ENCODE data around the gene ETV4. TPM values are rescaled to one million over a fixed set of nuclear protein-coding genes. Genes with fewer than 3 reads are reported as not detected.

Gene ETV4
- total and polyA plus RNA-seq, 5 donors from 2014 or later: not detected

- H3K27me3 Mint-ChIP-seq: peaks cover 21% of the 10 kb centered on the region
- ATAC-seq (ENCODE audit: low read depth in 2 of 2): no peak
- H3K36me3 ChIP-seq (ENCODE audit: control insufficient read depth, insufficient read depth, low read length): no peaks in the 10 kb centered on the region
- H3K4me1 ChIP-seq (ENCODE audit: control insufficient read depth, insufficient read depth, low read length, poor library complexity, severe bottlenecking): no peaks in the 10 kb centered on the region
- H3K4me3 ChIP-seq (ENCODE audit: low read depth, low read length): no peak overlapping the region
- no peaks in the 10 kb centered on the region for H3K27me3 ChIP-seq (ENCODE audit: control insufficient read depth, insufficient read depth, low read length)
- H3K36me3 Mint-ChIP-seq: peaks cover 7% of the 10 kb centered on the region
- H3K9me3 ChIP-seq (ENCODE audit: control insufficient read depth in 2 of 2, low read length in 2 of 2): no peaks in the 10 kb centered on the region
- H3K27ac ChIP-seq (ENCODE audit: insufficient read depth, low read length, poor library complexity, severe bottlenecking): no peak overlapping the region
- no peaks in the 10 kb centered on the region for H3K9me3 Mint-ChIP-seq
- H3K27ac Mint-ChIP-seq: no peak overlapping the region
- H3K4me3 Mint-ChIP-seq: no peak overlapping the region
- no peak for DNase-seq
- H3K4me1 Mint-ChIP-seq: peaks cover 0 to 12% (median 0%) of the 10 kb centered on the region in 4 donors
Observed at GRCh38 chr17:43556292-43556691, 10.2 kb upstream of the ETV4 start.

GRCh38 chr17:43554857-43555256 lies 8.7 kb upstream of the ETV4 start:
- peaks cover 29% of the 10 kb centered on the region for H3K27me3 Mint-ChIP-seq

GRCh38 chr17:43553573-43553972 lies 7.4 kb upstream of the ETV4 start:
- Histone ChIP-seq H3K27ac (ENCODE audit: insufficient read depth, low read length, poor library complexity, severe bottlenecking) (no peak overlapping the region), H3K9me3 (ENCODE audit: control insufficient read depth in 2 of 2, low read length in 2 of 2) (no peaks in the 10 kb centered on the region), H3K27me3 (ENCODE audit: control insufficient read depth, insufficient read depth, low read length) (peaks cover 8% of the 10 kb centered on the region), H3K36me3 (ENCODE audit: control insufficient read depth, insufficient read depth, low read length) (no peaks in the 10 kb centered on the region), H3K4me3 (ENCODE audit: low read depth, low read length) (no peak overlapping the region), H3K4me1 (ENCODE audit: control insufficient read depth, insufficient read depth, low read length, poor library complexity, severe bottlenecking) (no peaks in the 10 kb centered on the region)
- Mint-ChIP-seq H3K27ac (no peak overlapping the region), H3K36me3 (peaks cover 7% of the 10 kb centered on the region), H3K27me3 (peaks cover 24% of the 10 kb centered on the region), H3K4me1 (no peaks in the 10 kb centered on the region), H3K9me3 (no peaks in the 10 kb centered on the region), H3K4me3 (no peak overlapping the region)
- no peak for DNase-seq
- no peak for ATAC-seq (ENCODE audit: low read depth in 2 of 2)

More at GRCh38 chr17:43554857-43555256, 8.7 kb upstream of the ETV4 start:
- ATAC-seq (ENCODE audit: low read depth in 2 of 2): no peak
- Mint-ChIP-seq H3K27ac (no peak overlapping the region), H3K9me3 (no peaks in the 10 kb centered on the region), H3K36me3 (peaks cover 7% of the 10 kb centered on the region), H3K4me3 (no peak overlapping the region), H3K4me1 (peaks cover 0 to 7% (median 0%) of the 10 kb centered on the region in 4 donors)
- Histone ChIP-seq H3K27me3 (ENCODE audit: control insufficient read depth, insufficient read depth, low read length) (no peaks in the 10 kb centered on the region), H3K27ac (ENCODE audit: insufficient read depth, low read length, poor library complexity, severe bottlenecking) (no peak overlapping the region), H3K9me3 (ENCODE audit: control insufficient read depth in 2 of 2, low read length in 2 of 2) (no peaks in the 10 kb centered on the region), H3K36me3 (ENCODE audit: control insufficient read depth, insufficient read depth, low read length) (no peaks in the 10 kb centered on the region), H3K4me1 (ENCODE audit: control insufficient read depth, insufficient read depth, low read length, poor library complexity, severe bottlenecking) (no peaks in the 10 kb centered on the region), H3K4me3 (ENCODE audit: low read depth, low read length) (no peak overlapping the region)
- DNase-seq: no peak

- no peak overlapping the region for H3K4me3 ChIP-seq (ENCODE audit: low read depth, low read length)
- no peak overlapping the region for H3K27ac ChIP-seq (ENCODE audit: insufficient read depth, low read length, poor library complexity, severe bottlenecking)
- Mint-ChIP-seq H3K27me3 (peaks cover 32% of the 10 kb centered on the region), H3K9me3 (no peaks in the 10 kb centered on the region), H3K4me3 (no peak overlapping the region), H3K4me1 (peaks cover 3 to 8% (median 5%) of the 10 kb centered on the region in 4 donors), H3K36me3 (peaks cover 7% of the 10 kb centered on the region), H3K27ac (no peak overlapping the region)
- peaks cover 2% of the 10 kb centered on the region for H3K4me1 ChIP-seq (ENCODE audit: control insufficient read depth, insufficient read depth, low read length, poor library complexity, severe bottlenecking)
- H3K27me3 ChIP-seq (ENCODE audit: control insufficient read depth, insufficient read depth, low read length): peaks cover 14% of the 10 kb centered on the region
- no peaks in the 10 kb centered on the region for H3K36me3 ChIP-seq (ENCODE audit: control insufficient read depth, insufficient read depth, low read length)
- DNase-seq: no peak
- no peaks in the 10 kb centered on the region for H3K9me3 ChIP-seq (ENCODE audit: control insufficient read depth in 2 of 2, low read length in 2 of 2)
- ATAC-seq (ENCODE audit: low read depth in 2 of 2): no peak
Observed at GRCh38 chr17:43552229-43552837, 6.2 kb upstream of the ETV4 start.

GRCh38 chr17:43550754-43551153 lies 4.6 kb upstream of the ETV4 start:
- H3K4me1 ChIP-seq (ENCODE audit: control insufficient read depth, insufficient read depth, low read length, poor library complexity, severe bottlenecking): peaks cover 18% of the 10 kb centered on the region
- no peaks in the 10 kb centered on the region for H3K9me3 Mint-ChIP-seq

GRCh38 chr17:43549496-43549895 lies 3.4 kb upstream of the ETV4 start:
- Mint-ChIP-seq H3K27ac (peak overlapping the region in 1 of 3 donors; percentile 26), H3K27me3 (peaks cover 41% of the 10 kb centered on the region), H3K9me3 (peaks cover 0 to 1% (median 0%) of the 10 kb centered on the region in 7 donors), H3K36me3 (no peaks in the 10 kb centered on the region), H3K4me3 (peak overlapping the region in 2 of 4 donors; percentile 29 to 70), H3K4me1 (peaks cover 11 to 26% (median 17%) of the 10 kb centered on the region in 4 donors)
- no peak for ATAC-seq (ENCODE audit: low read depth in 2 of 2)
- H3K27me3 ChIP-seq (ENCODE audit: control insufficient read depth, insufficient read depth, low read length): peaks cover 21% of the 10 kb centered on the region
- no peak for DNase-seq
- H3K4me3 ChIP-seq (ENCODE audit: low read depth, low read length): no peak overlapping the region
- H3K27ac ChIP-seq (ENCODE audit: insufficient read depth, low read length, poor library complexity, severe bottlenecking): no peak overlapping the region
- H3K4me1 ChIP-seq (ENCODE audit: control insufficient read depth, insufficient read depth, low read length, poor library complexity, severe bottlenecking): peaks cover 26% of the 10 kb centered on the region
- H3K36me3 ChIP-seq (ENCODE audit: control insufficient read depth, insufficient read depth, low read length): no peaks in the 10 kb centered on the region
- H3K9me3 ChIP-seq (ENCODE audit: control insufficient read depth in 2 of 2, low read length in 2 of 2): no peaks in the 10 kb centered on the region

More at GRCh38 chr17:43550754-43551153, 4.6 kb upstream of the ETV4 start:
- no peaks in the 10 kb centered on the region for H3K36me3 ChIP-seq (ENCODE audit: control insufficient read depth, insufficient read depth, low read length)
- ATAC-seq (ENCODE audit: low read depth in 2 of 2) (no peak), DNase-seq (no peak)
- H3K9me3 ChIP-seq (ENCODE audit: control insufficient read depth in 2 of 2, low read length in 2 of 2): no peaks in the 10 kb centered on the region
- H3K4me3 Mint-ChIP-seq: no peak overlapping the region
- no peak overlapping the region for H3K27ac Mint-ChIP-seq
- H3K4me3 ChIP-seq (ENCODE audit: low read depth, low read length): no peak overlapping the region
- H3K36me3 Mint-ChIP-seq: no peaks in the 10 kb centered on the region
- H3K27me3 Mint-ChIP-seq: peaks cover 44% of the 10 kb centered on the region
- peaks cover 21% of the 10 kb centered on the region for H3K27me3 ChIP-seq (ENCODE audit: control insufficient read depth, insufficient read depth, low read length)
- peaks cover 11 to 19% (median 15%) of the 10 kb centered on the region in 4 donors for H3K4me1 Mint-ChIP-seq
- no peak overlapping the region for H3K27ac ChIP-seq (ENCODE audit: insufficient read depth, low read length, poor library complexity, severe bottlenecking)

- ATAC-seq (ENCODE audit: low read depth in 2 of 2) (no peak), DNase-seq (no peak)
- H3K27ac Mint-ChIP-seq: no peak overlapping the region
- H3K27ac ChIP-seq (ENCODE audit: insufficient read depth, low read length, poor library complexity, severe bottlenecking): no peak overlapping the region
- H3K36me3 ChIP-seq (ENCODE audit: control insufficient read depth, insufficient read depth, low read length): no peaks in the 10 kb centered on the region
- no peaks in the 10 kb centered on the region for H3K9me3 ChIP-seq (ENCODE audit: control insufficient read depth in 2 of 2, low read length in 2 of 2)
- H3K4me3 Mint-ChIP-seq: no peak overlapping the region
- peaks cover 11 to 29% (median 18%) of the 10 kb centered on the region in 4 donors for H3K4me1 Mint-ChIP-seq
- no peaks in the 10 kb centered on the region for H3K36me3 Mint-ChIP-seq
- peaks cover 0 to 1% (median 0%) of the 10 kb centered on the region in 7 donors for H3K9me3 Mint-ChIP-seq
- peaks cover 22% of the 10 kb centered on the region for H3K27me3 ChIP-seq (ENCODE audit: control insufficient read depth, insufficient read depth, low read length)
- H3K27me3 Mint-ChIP-seq: peaks cover 48% of the 10 kb centered on the region
- H3K4me1 ChIP-seq (ENCODE audit: control insufficient read depth, insufficient read depth, low read length, poor library complexity, severe bottlenecking): peaks cover 26% of the 10 kb centered on the region
- H3K4me3 ChIP-seq (ENCODE audit: low read depth, low read length): no peak overlapping the region
Observed at GRCh38 chr17:43548689-43549379, 2.7 kb upstream of the ETV4 start.

All from CD4-positive, CD25-positive, alpha-beta regulatory T cell (primary cell).